Measurements from ENCODE around the gene PRRT1.

Gene PRRT1

DNA sequence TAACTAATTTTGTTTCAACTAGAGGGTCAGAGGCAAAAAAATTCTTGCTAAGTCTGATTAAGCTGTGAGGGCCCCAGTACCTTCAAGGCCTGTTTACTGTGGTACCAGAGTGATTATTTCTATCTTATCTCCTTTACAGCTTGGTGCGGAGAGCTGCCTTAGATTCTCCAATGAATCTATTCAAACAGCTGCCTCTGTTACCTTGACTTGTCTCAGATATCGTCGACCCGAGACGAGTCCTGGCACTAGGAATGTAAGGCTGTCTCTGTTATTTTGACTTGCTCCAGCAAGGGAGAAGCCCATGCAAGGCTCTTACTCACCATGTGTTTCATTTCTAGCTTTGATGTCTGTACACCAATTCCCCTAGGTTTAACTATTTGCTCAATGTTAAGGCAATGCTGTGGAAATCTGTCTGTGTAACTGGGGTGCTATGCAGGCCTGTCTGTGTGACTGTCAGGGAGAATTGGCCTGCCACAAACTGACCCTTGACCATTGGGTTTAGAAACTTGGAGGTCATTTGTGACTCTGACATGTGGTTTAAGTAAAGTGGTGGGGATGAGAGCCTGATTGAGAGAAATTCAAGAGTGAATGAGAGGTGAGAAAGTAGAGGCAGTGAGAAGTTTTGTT, 11.2 kb downstream of the PRRT1 start:
- H3K27ac ChIP-seq (ENCODE audit: poor library complexity, severe bottlenecking) = no peak overlapping the region
- TF ChIP-seq, protein P1, sequence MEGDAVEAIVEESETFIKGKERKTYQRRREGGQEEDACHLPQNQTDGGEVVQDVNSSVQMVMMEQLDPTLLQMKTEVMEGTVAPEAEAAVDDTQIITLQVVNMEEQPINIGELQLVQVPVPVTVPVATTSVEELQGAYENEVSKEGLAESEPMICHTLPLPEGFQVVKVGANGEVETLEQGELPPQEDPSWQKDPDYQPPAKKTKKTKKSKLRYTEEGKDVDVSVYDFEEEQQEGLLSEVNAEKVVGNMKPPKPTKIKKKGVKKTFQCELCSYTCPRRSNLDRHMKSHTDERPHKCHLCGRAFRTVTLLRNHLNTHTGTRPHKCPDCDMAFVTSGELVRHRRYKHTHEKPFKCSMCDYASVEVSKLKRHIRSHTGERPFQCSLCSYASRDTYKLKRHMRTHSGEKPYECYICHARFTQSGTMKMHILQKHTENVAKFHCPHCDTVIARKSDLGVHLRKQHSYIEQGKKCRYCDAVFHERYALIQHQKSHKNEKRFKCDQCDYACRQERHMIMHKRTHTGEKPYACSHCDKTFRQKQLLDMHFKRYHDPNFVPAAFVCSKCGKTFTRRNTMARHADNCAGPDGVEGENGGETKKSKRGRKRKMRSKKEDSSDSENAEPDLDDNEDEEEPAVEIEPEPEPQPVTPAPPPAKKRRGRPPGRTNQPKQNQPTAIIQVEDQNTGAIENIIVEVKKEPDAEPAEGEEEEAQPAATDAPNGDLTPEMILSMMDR (IDR thresholded peaks at IDR 0.05; ENCODE audit: poor library complexity, severe bottlenecking) = no peak
- DNase-seq (ENCODE audit: low spot score) = no peak
- no peak for ATAC-seq (ENCODE audit: low read depth)
- no peaks in the 10 kb centered on the region for H3K27me3 ChIP-seq (ENCODE audit: insufficient read depth, poor library complexity, severe bottlenecking)
- H3K36me3 ChIP-seq (ENCODE audit: low read depth) = no peaks in the 10 kb centered on the region
- H3K4me3 ChIP-seq (ENCODE audit: severe bottlenecking) = no peak overlapping the region
- H3K4me1 ChIP-seq (ENCODE audit: insufficient read depth, poor library complexity, severe bottlenecking) = no peaks in the 10 kb centered on the region
- no peaks in the 10 kb centered on the region for H3K9me3 ChIP-seq (ENCODE audit: severe bottlenecking)

DNA sequence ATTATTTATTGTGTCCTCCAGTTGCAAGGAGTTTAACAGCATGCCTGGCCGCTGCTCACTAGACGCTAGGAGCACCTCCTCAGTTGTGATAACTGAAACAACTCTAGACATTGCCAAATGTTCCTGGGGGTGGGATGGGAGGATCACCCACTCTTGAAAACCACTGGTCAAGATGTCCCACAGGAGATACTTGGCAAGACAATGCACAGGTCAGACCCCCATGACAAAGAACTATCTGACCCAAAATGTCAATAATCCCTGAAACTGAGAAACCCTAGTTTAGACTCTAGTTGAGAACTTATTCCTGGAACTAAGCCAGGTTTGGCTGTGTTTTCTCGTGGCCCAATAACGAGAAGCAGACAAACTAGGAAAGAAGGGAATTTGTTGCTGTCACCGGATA, 12.1 kb downstream of the PRRT1 start:
- Histone ChIP-seq H3K4me1 (ENCODE audit: insufficient read depth, poor library complexity, severe bottlenecking) (no peaks in the 10 kb centered on the region), H3K27ac (ENCODE audit: poor library complexity, severe bottlenecking) (no peak overlapping the region), H3K36me3 (ENCODE audit: low read depth) (no peaks in the 10 kb centered on the region), H3K9me3 (ENCODE audit: severe bottlenecking) (no peaks in the 10 kb centered on the region), H3K4me3 (ENCODE audit: severe bottlenecking) (no peak overlapping the region), H3K27me3 (ENCODE audit: insufficient read depth, poor library complexity, severe bottlenecking) (no peaks in the 10 kb centered on the region)
- no peak for ATAC-seq (ENCODE audit: low read depth)
- no peak for DNase-seq (ENCODE audit: low spot score)
- TF ChIP-seq, protein P1 (IDR thresholded peaks at IDR 0.05; ENCODE audit: poor library complexity, severe bottlenecking) = no peak

DNA sequence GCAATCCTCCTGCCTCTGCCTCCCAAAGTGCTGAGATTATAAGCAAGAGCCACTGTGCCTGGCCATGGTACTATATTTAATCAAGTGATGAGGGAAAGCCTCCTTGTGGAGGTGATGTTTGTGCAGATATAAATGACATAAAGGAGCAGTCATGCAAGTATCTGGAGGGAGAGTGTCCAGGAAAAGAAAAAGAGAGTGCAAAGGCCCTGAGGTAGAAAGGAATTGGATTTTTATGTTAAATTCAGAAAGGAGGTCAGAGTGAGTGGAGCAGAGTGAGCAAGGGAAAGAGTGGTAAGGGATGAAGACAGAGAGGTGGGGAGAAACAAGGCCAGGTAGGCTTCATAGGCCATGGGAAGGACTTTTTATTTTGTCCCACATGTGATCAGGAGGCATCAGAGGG, 14.3 kb downstream of the PRRT1 start:
- Histone ChIP-seq H3K4me1 (ENCODE audit: insufficient read depth, poor library complexity, severe bottlenecking) (no peaks in the 10 kb centered on the region), H3K36me3 (ENCODE audit: low read depth) (no peaks in the 10 kb centered on the region), H3K27ac (ENCODE audit: poor library complexity, severe bottlenecking) (no peak overlapping the region), H3K9me3 (ENCODE audit: severe bottlenecking) (no peaks in the 10 kb centered on the region), H3K4me3 (ENCODE audit: severe bottlenecking) (no peak overlapping the region), H3K27me3 (ENCODE audit: insufficient read depth, poor library complexity, severe bottlenecking) (no peaks in the 10 kb centered on the region)
- DNase-seq (ENCODE audit: low spot score) (no peak), ATAC-seq (ENCODE audit: low read depth) (no peak)
- TF ChIP-seq, protein P1 (IDR thresholded peaks at IDR 0.05; ENCODE audit: poor library complexity, severe bottlenecking) = no peak

DNA sequence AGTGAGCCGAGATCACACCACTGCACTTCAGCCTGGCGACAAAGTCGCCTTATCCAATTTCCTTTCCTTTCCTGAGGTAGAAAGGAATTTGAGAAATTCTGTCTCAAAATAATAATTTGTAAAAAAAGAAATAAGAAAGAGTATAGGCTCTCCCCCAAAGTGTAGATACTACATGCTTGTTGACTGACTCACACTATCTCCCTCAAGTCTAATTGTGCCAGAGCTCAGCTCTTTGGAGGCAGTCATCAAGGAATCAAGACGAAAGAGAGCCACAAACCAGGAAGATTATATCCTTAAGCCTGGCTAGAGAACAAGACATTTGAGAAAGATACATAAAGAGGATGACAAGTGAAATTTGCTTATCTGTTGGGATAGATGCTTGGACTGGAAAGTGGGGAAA, 18.0 kb downstream of the PRRT1 start:
- TF ChIP-seq, protein P1 (IDR thresholded peaks at IDR 0.05; ENCODE audit: poor library complexity, severe bottlenecking) = no peak
- ATAC-seq (ENCODE audit: low read depth) = no peak

DNA sequence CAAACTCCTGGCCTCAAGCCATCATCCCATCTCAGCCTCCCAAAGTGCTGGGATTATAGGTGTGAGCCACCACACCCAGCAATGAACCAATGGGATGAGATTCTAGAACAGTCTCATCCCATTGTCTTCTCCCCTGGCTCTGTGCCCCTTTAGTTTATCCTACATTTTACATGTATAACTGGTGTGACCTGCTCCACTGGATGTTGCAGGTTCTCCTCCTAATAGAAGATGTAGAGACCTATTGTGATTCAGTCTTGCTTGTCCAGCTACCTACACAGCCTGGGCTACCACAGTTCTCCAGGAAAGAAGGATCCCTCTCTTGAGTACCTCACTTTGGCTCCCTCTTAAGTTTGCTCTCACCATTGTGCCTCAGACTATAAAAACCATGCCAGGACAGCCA, 19.6 kb downstream of the PRRT1 start:
- DNase-seq (ENCODE audit: low spot score) (no peak), ATAC-seq (ENCODE audit: low read depth) (no peak)
- Histone ChIP-seq H3K36me3 (ENCODE audit: low read depth) (no peaks in the 10 kb centered on the region; the same call in 1 of the 2 replicates), H3K4me1 (ENCODE audit: insufficient read depth, poor library complexity, severe bottlenecking) (no peaks in the 10 kb centered on the region), H3K4me3 (ENCODE audit: severe bottlenecking) (no peak overlapping the region), H3K27ac (ENCODE audit: poor library complexity, severe bottlenecking) (no peak overlapping the region), H3K9me3 (ENCODE audit: severe bottlenecking) (no peaks in the 10 kb centered on the region), H3K27me3 (ENCODE audit: insufficient read depth, poor library complexity, severe bottlenecking) (no peaks in the 10 kb centered on the region)
- TF ChIP-seq, protein P1 (IDR thresholded peaks at IDR 0.05; ENCODE audit: poor library complexity, severe bottlenecking) = no peak

More for the DNA sequence above, 18.0 kb downstream of the PRRT1 start:
- Histone ChIP-seq H3K36me3 (ENCODE audit: low read depth) (no peaks in the 10 kb centered on the region), H3K4me3 (ENCODE audit: severe bottlenecking) (no peak overlapping the region), H3K9me3 (ENCODE audit: severe bottlenecking) (no peaks in the 10 kb centered on the region), H3K27me3 (ENCODE audit: insufficient read depth, poor library complexity, severe bottlenecking) (no peaks in the 10 kb centered on the region), H3K27ac (ENCODE audit: poor library complexity, severe bottlenecking) (no peak overlapping the region), H3K4me1 (ENCODE audit: insufficient read depth, poor library complexity, severe bottlenecking) (no peaks in the 10 kb centered on the region)
- no peak for DNase-seq (ENCODE audit: low spot score)
